Measurements from ENCODE around the gene NEK11. TPM values are rescaled to one million over a fixed set of nuclear protein-coding genes. Genes with fewer than 3 reads are reported as not detected.

NEK11 gene
- total and polyA plus RNA-seq, 9 of the 15 experiments (the other 6 are each of a cell fraction or from before 2014, with no cell fraction given): 0.28 to 1.5 (median 0.87) TPM

- no peak for TF ChIP-seq HOMEZ (CRISPR knock-in tag; IDR thresholded peaks at IDR 0.05)
- no peak for TF ChIP-seq MCM2 (IDR thresholded peaks at IDR 0.05; ENCODE audit: low read depth)
- no peak for TF ChIP-seq RUNX1 (IDR thresholded peaks at IDR 0.05; ENCODE audit: low read depth)
- no peak for TF ChIP-seq BRD9 (IDR thresholded peaks at IDR 0.05; ENCODE audit: low read depth, partially characterized antibody)
- no peak for TF ChIP-seq MLLT1 (IDR thresholded peaks at IDR 0.05)
- no peak for TF ChIP-seq TRIM25 (IDR thresholded peaks at IDR 0.05; ENCODE audit: borderline replicate concordance)
- no peak for TF ChIP-seq ZNF699 (CRISPR knock-in tag; IDR thresholded peaks at IDR 0.05; ENCODE audit: insufficient replicate concordance)
- TF ChIP-seq CEBPB (tag; IDR thresholded peaks at IDR 0.05): no peak
- TF ChIP-seq ZNF41 (CRISPR knock-in tag; conservative IDR thresholded peaks at IDR 0.05): no peak
- 0 out of 2 replicates have a peak, but pooled peaks have one; percentile 17 for TF ChIP-seq ZNF311 (CRISPR knock-in tag; IDR thresholded peaks at IDR 0.05)
- no peak for TF ChIP-seq NR2C1 (IDR thresholded peaks at IDR 0.05)
- peak; percentile 43; the same call in 1 of the 2 replicates for TF ChIP-seq NR2C1 (tag; IDR thresholded peaks at IDR 0.05)
- no peak for TF ChIP-seq BRD4 (IDR thresholded peaks at IDR 0.05)
- no peak for TF ChIP-seq ETS2 (tag; IDR thresholded peaks at IDR 0.05; ENCODE audit: borderline replicate concordance, poor library complexity, severe bottlenecking)
- TF ChIP-seq THRA (IDR thresholded peaks at IDR 0.05): no peak
- TF ChIP-seq POLR2A (conservative IDR thresholded peaks at IDR 0.05): peak; percentile 84
Measured at GRCh38 chr3:131026321-131027151, at the start of gene NEK11, which contains the start of gene ASTE1 (continued).
